HG03060 (cell line): ENCODE measurements around the gene HMGN1.

Experiments
- ATAC-seq: cut with Tn5 transposase; IDR thresholded peaks from one replicate; pipeline ENCODE4 v1.9.1; 2021; ENCODE audit warnings: low read depth, moderate number of reproducible peaks; ENCODE audit not compliant: unreplicated experiment

Gene HMGN1

GRCh38 chr21:39312112-39313041, 36.5 kb downstream of the HMGN1 start:
- ATAC-seq = peak; percentile 51

GRCh38 chr21:39311164-39311563, 37.7 kb downstream of the HMGN1 start:
- no peak for ATAC-seq

- ATAC-seq = no peak
These were observed 41.4 kb downstream of the HMGN1 start for GRCh38 chr21:39307466-39307865.

- no peak for ATAC-seq
These were observed 48.3 kb downstream of the HMGN1 start for GRCh38 chr21:39300587-39300986.

- no peak for ATAC-seq
These were observed 52.0 kb downstream of the HMGN1 start for GRCh38 chr21:39296891-39297290.
